ENCODE measurements around the gene APOA1. TPM values are rescaled to one million over a fixed set of nuclear protein-coding genes. Genes with fewer than 3 reads are reported as not detected.
A peak's percentile ranks its signal among the peaks of the same experiment; 100 is the strongest.

APOA1 gene
- total RNA-seq, 2 donors from 2014 or later, result 91.8 to 120 TPM

- Histone ChIP-seq H3K9me3 (ENCODE audit: control insufficient read depth, low read length) (peaks cover 2% of the 10 kb centered on the region), H3K36me3 (ENCODE audit: control insufficient read depth, insufficient read depth, low read length) (peaks cover 53% of the 10 kb centered on the region), H3K27ac (ENCODE audit: low read depth, low read length) (no peak overlapping the region), H3K4me3 (ENCODE audit: low read length) (no peak overlapping the region), H3K4me1 (ENCODE audit: control insufficient read depth, insufficient read depth, low read length) (no peaks in the 10 kb centered on the region), H3K9ac (ENCODE audit: extremely low read depth, low read length, poor library complexity, severe bottlenecking) (no peak overlapping the region), H3K27me3 (ENCODE audit: control insufficient read depth, insufficient read depth, low read length, poor library complexity, severe bottlenecking) (no peaks in the 10 kb centered on the region)
- H3K27me3 Mint-ChIP-seq (ENCODE audit: insufficient read depth), result no peaks in the 10 kb centered on the region
- TF ChIP-seq CTCF (conservative IDR thresholded peaks at IDR 0.05), result no peak
- DNase-seq, result no peak
- H3K9me3 Mint-ChIP-seq, result no peaks in the 10 kb centered on the region
- peaks cover 54% of the 10 kb centered on the region for H3K36me3 Mint-ChIP-seq (ENCODE audit: low read depth)
- peak overlapping the region; percentile 1 for H3K27ac Mint-ChIP-seq
- WGBS, 2 experiments (ENCODE audit: insufficient coverage in 1 of 2, insufficient read length in 1 of 2), result 96 to 99% methylated on average over 6 of the region's 6 CpGs
- no peak overlapping the region for H3K4me3 Mint-ChIP-seq
- peaks cover 5% of the 10 kb centered on the region for H3K4me1 Mint-ChIP-seq
These were observed 12.1 kb upstream of the APOA1 start for GRCh38 chr11:116849486-116849885.

- TF ChIP-seq CTCF (conservative IDR thresholded peaks at IDR 0.05), result no peak
- H3K9me3 Mint-ChIP-seq, result no peaks in the 10 kb centered on the region
These were observed 11.6 kb upstream of the APOA1 start for GRCh38 chr11:116849060-116849459.

GRCh38 chr11:116847612-116848011, 10.2 kb upstream of the APOA1 start:
- TF ChIP-seq CTCF (conservative IDR thresholded peaks at IDR 0.05), result no peak
- DNase-seq, result no peak
- H3K27me3 ChIP-seq (ENCODE audit: control insufficient read depth, insufficient read depth, low read length, poor library complexity, severe bottlenecking), result no peaks in the 10 kb centered on the region
- no peak overlapping the region for H3K4me3 ChIP-seq (ENCODE audit: low read length)
- peaks cover 42% of the 10 kb centered on the region for H3K36me3 ChIP-seq (ENCODE audit: control insufficient read depth, insufficient read depth, low read length)
- peaks cover 14% of the 10 kb centered on the region for H3K4me1 ChIP-seq (ENCODE audit: control insufficient read depth, insufficient read depth, low read length)
- Mint-ChIP-seq H3K27me3 (ENCODE audit: insufficient read depth) (no peaks in the 10 kb centered on the region), H3K9me3 (no peaks in the 10 kb centered on the region), H3K4me1 (peaks cover 13% of the 10 kb centered on the region), H3K27ac (no peak overlapping the region), H3K36me3 (ENCODE audit: low read depth) (peaks cover 57% of the 10 kb centered on the region), H3K4me3 (no peak overlapping the region)
- no peaks in the 10 kb centered on the region for H3K9me3 ChIP-seq (ENCODE audit: control insufficient read depth, low read length)
- no peak overlapping the region for H3K9ac ChIP-seq (ENCODE audit: extremely low read depth, low read length, poor library complexity, severe bottlenecking)
- 90 to 94% methylated on average over 3 to 4 of the region's 4 CpGs for WGBS, 2 experiments (ENCODE audit: insufficient coverage in 1 of 2, insufficient read length in 1 of 2)
- no peak overlapping the region for H3K27ac ChIP-seq (ENCODE audit: low read depth, low read length)

More at GRCh38 chr11:116849060-116849459, 11.6 kb upstream of the APOA1 start:
- no peaks in the 10 kb centered on the region for H3K27me3 ChIP-seq (ENCODE audit: control insufficient read depth, insufficient read depth, low read length, poor library complexity, severe bottlenecking)
- DNase-seq, result no peak
- Mint-ChIP-seq H3K36me3 (ENCODE audit: low read depth) (peaks cover 51% of the 10 kb centered on the region), H3K4me1 (peaks cover 5% of the 10 kb centered on the region), H3K27me3 (ENCODE audit: insufficient read depth) (no peaks in the 10 kb centered on the region), H3K27ac (no peak overlapping the region), H3K4me3 (no peak overlapping the region)
- H3K4me1 ChIP-seq (ENCODE audit: control insufficient read depth, insufficient read depth, low read length), result peaks cover 1% of the 10 kb centered on the region
- no peak overlapping the region for H3K9ac ChIP-seq (ENCODE audit: extremely low read depth, low read length, poor library complexity, severe bottlenecking)
- H3K9me3 ChIP-seq (ENCODE audit: control insufficient read depth, low read length), result no peaks in the 10 kb centered on the region
- peaks cover 50% of the 10 kb centered on the region for H3K36me3 ChIP-seq (ENCODE audit: control insufficient read depth, insufficient read depth, low read length)
- no peak overlapping the region for H3K27ac ChIP-seq (ENCODE audit: low read depth, low read length)
- 96 to 97% methylated on average over 10 to 12 of the region's 12 CpGs for WGBS, 2 experiments (ENCODE audit: insufficient coverage in 1 of 2, insufficient read length in 1 of 2)
- H3K4me3 ChIP-seq (ENCODE audit: low read length), result no peak overlapping the region
